Stimulated activated naive B cell treated with anti-CD40 and anti-IgM and Interleukin-4, amounts not matched to agents 10 μg/mL and 1 μg/mL and 100 μg/mL, for 72 hours (primary cell): ENCODE data around the gene GLRA2.

Experiments
- ATAC-seq, 2 donors: fragments of 150-1000 bp; cut with Tn5 transposase; replicated peaks; 2 replicates each; pipeline ENCODE4 v1.10.0; 2021; ENCODE audit warnings: moderate library complexity in 1 of 2
- DNase-seq: peaks from one replicate; pipeline ENCODE4 v3.0.0; 2021
- H3K27ac Mint-ChIP-seq: one replicate; pipeline ENCODE4 v1.8.0; 2022; ENCODE audit warnings: mild to moderate bottlenecking, mixed read lengths
- H3K27me3 Mint-ChIP-seq, 2 donors: one replicate each; pipeline ENCODE4 v1.8.0; 2022; ENCODE audit warnings: mixed read lengths in 2 of 2
- H3K36me3 Mint-ChIP-seq, 2 donors: one replicate each; pipeline ENCODE4 v1.8.0; 2022; ENCODE audit warnings: mixed read lengths in 2 of 2, mild to moderate bottlenecking in 1 of 2
- H3K4me1 Mint-ChIP-seq, 2 donors: one replicate each; pipeline ENCODE4 v1.8.0; 2022; ENCODE audit warnings: mixed read lengths in 2 of 2, mild to moderate bottlenecking in 1 of 2
- H3K4me3 Mint-ChIP-seq, 2 donors: one replicate each; pipeline ENCODE4 v1.8.0; 2022; ENCODE audit warnings: mild to moderate bottlenecking in 2 of 2, mixed read lengths in 2 of 2, moderate library complexity in 1 of 2
- H3K9me3 Mint-ChIP-seq, 2 donors: one replicate each; pipeline ENCODE4 v1.8.0; 2022; ENCODE audit warnings: mixed read lengths in 2 of 2, mild to moderate bottlenecking in 1 of 2

GLRA2 gene

DNA sequence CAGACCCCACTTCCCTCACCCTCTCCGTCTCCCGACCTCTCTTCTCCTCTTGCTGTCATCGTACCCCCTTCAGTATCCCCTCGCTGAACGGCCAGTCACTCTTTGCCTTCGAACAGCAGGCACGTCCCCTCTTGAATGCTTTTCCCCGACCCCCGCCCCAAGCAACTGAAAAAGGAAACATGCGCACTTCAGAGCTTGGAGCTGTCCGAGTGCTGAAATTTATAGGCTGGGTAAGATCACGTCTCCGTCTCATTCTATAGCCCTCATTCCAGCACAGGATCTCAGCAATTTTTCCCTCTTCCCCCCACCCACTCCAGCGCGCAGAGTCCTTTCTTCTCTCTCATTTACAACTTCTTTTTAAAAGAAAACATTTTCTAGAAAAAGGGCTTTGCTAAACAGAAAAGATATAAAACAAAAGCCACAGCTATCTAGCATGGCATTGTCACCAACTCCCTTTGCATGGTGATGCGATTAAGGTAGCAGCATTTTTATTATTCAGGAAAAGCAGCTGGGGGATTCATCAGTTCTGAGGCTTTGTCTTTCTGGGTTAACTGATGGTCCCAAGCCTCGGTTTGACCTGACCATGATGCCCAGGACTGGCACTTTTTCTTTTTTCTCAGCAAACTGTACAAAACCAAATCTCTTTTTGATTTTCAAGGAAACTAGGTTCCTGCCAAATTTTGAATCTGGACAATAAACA, at the start of gene GLRA2:
Gene GLRA2 (plus strand): TSS at position 247 of the 700 bp plus-strand sequence. CDS start 522 bp downstream, outside the sequence.
- H3K4me1 Mint-ChIP-seq: peaks cover 3 to 5% of the 10 kb centered on the region in 2 donors
- no peak for DNase-seq
- no peak for ATAC-seq
- no peaks in the 10 kb centered on the region for H3K9me3 Mint-ChIP-seq
- peak within 1 kb of the TSS in 1 of 2 donors; percentile 33 for H3K4me3 Mint-ChIP-seq
- peak within 1 kb of the TSS; percentile 16 for H3K27ac Mint-ChIP-seq
- H3K36me3 Mint-ChIP-seq: no peaks in the 10 kb centered on the region
- H3K27me3 Mint-ChIP-seq: peaks cover 6 to 7% of the 10 kb centered on the region in 2 donors

DNA sequence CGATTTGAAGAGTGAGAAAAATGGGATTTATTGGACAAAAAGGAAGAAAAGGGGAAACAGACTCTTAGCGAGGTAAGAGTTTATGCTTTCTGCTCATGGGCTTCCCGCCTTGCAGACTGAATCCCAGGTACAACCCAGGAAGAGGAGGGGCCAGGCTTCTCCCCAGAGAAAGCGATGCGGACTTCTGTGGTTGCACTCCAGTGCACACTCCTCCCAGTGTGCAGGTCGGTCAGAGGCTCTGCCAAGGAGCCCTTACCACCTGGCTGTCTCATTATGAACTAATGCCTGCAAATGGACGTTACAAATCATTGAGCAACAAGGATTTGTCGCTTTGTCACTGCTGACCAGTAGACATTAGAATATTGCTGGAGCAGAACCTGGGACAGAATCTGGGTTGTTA, 39.9 kb upstream of the GLRA2 start:
- DNase-seq: no peak
- Mint-ChIP-seq H3K9me3 (no peaks in the 10 kb centered on the region), H3K4me3 (no peak overlapping the region), H3K36me3 (no peaks in the 10 kb centered on the region), H3K27me3 (peaks cover 0 to 3% of the 10 kb centered on the region in 2 donors), H3K27ac (no peak overlapping the region), H3K4me1 (no peaks in the 10 kb centered on the region)
- no peak for ATAC-seq

DNA sequence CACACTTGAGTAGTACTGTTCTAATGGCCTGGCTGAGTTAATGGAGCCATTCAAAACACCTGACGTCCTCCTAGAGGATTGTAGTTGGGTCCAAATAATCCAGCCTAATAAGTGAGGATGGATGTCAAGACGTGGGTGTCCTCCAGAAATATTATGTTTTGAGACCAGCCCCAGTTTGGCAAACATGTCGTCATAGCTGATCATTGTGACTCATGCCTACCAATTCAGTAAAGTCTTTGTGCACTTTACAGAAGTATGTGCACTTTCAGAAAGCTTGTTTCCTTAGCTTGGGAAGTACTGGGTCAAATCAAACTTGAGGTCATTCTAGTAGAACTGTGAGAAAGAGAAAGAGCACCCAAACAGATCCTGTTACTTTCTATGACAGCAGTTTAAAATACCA, 37.6 kb upstream of the GLRA2 start:
- H3K27me3 Mint-ChIP-seq: no peaks in the 10 kb centered on the region
- no peaks in the 10 kb centered on the region for H3K9me3 Mint-ChIP-seq
- no peak overlapping the region for H3K4me3 Mint-ChIP-seq
- no peak for DNase-seq
- no peak for ATAC-seq
- no peaks in the 10 kb centered on the region for H3K4me1 Mint-ChIP-seq
- no peak overlapping the region for H3K27ac Mint-ChIP-seq
- no peaks in the 10 kb centered on the region for H3K36me3 Mint-ChIP-seq

DNA sequence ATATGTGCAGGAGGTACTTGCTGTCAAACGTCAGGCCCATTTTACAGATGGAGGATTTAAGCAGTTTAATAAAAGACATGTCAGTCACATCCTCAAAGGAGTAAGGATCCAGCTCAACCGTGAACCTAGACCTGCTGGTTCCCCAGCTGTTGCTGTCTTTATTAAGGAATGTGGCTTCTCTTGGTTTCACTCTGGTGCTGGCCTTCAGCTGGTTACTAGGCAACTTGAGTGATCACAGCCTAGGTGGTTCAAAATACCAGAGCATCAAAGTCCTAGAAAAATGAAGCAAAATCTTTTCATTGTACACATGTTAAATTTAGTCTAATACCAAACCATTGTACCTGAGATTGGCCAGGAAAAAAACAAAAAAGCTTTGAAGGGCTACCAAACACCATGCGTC, 32.7 kb upstream of the GLRA2 start:
- peak overlapping the region in 1 of 2 donors; percentile 55 for H3K4me3 Mint-ChIP-seq
- H3K27me3 Mint-ChIP-seq: peaks cover 0 to 5% of the 10 kb centered on the region in 2 donors
- DNase-seq (no peak), ATAC-seq (no peak)
- no peak overlapping the region for H3K27ac Mint-ChIP-seq
- H3K36me3 Mint-ChIP-seq: no peaks in the 10 kb centered on the region
- H3K9me3 Mint-ChIP-seq: no peaks in the 10 kb centered on the region
- peaks cover 6 to 8% of the 10 kb centered on the region in 2 donors for H3K4me1 Mint-ChIP-seq

DNA sequence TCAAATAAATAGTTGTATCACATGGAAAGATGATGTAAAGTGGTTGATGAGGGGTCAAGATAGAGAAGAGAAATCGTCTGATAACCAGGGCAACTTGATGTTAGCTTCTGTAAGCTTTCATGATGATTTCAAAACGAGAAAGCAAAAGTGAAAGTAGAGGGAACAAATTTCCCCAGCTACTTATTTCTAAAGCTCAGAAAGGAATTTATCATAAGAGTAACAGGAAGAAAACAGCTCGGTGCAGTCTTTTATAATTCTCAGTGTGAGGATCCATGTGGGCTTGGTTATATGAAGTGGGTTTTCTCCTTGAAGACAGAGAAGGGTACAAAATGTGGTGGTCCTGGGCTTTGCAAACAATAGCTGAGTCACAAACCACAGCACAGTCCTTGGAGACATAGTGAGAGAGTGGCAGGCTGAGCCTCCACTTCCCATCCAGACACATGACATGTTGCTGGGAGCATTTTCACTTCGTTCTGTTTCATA, 32.1 kb upstream of the GLRA2 start:
- ATAC-seq (peak; percentile 38 to 75), DNase-seq (no peak)
- Mint-ChIP-seq H3K4me1 (peaks cover 6 to 8% of the 10 kb centered on the region in 2 donors), H3K4me3 (peak overlapping the region; percentile 55 to 63), H3K27ac (peak overlapping the region; percentile 60), H3K36me3 (no peaks in the 10 kb centered on the region), H3K27me3 (peaks cover 0 to 5% of the 10 kb centered on the region in 2 donors), H3K9me3 (no peaks in the 10 kb centered on the region)

DNA sequence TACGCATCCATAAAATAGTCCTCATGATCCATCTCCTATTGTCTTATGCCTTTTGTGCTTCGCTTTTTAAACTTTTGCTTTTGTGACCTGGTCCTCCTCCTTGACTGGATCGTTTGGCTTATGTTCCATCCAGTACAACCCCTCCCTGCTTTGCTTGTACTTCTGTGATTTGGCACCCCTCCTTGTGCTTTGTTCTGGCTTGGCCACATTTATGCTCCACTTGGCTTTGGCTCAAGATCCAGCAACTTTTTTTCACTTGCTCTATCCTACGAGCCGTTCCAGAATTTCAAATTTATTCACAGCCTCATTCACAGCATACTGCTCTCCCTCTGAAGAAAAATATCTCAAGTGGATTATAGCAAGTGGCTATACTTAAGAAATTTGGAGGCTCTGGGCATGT, 28.0 kb upstream of the GLRA2 start:
- H3K4me1 Mint-ChIP-seq: peaks cover 6 to 8% of the 10 kb centered on the region in 2 donors
- peaks cover 0 to 9% of the 10 kb centered on the region in 2 donors for H3K27me3 Mint-ChIP-seq
- H3K4me3 Mint-ChIP-seq: no peak overlapping the region
- no peaks in the 10 kb centered on the region for H3K36me3 Mint-ChIP-seq
- no peak for DNase-seq
- no peak for ATAC-seq
- no peaks in the 10 kb centered on the region for H3K9me3 Mint-ChIP-seq
- H3K27ac Mint-ChIP-seq: no peak overlapping the region

DNA sequence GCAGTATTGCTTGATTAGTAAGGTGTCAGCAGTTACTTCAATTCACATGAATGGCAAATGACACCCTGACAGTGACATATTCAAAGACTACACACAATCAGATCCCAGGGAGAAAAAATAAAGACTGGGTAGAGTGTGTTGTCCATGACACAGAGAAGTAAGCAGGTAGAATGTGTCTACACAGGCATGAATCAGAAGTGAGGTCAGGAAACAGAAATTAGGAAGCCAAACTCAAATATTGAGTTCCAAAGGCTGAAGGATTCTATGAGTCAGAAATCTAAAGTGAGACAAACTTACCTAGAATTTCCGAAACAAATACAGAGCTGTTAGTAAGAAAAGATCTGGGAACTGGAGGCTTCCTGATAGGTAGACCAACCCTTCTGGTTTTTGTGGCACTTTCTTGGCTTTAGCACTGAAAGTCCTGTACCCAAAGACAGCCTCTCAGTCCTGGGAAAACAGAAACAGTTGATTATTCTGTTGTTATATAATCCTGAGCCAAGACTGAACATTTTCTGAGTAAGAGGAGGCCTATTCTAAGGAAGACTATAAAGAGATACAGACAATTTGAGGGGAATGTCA, 24.3 kb upstream of the GLRA2 start:
- peaks cover 7 to 15% of the 10 kb centered on the region in 2 donors for H3K27me3 Mint-ChIP-seq
- H3K36me3 Mint-ChIP-seq: no peaks in the 10 kb centered on the region
- H3K9me3 Mint-ChIP-seq: no peaks in the 10 kb centered on the region
- H3K4me1 Mint-ChIP-seq: no peaks in the 10 kb centered on the region
- no peak for DNase-seq
- H3K4me3 Mint-ChIP-seq: no peak overlapping the region
- H3K27ac Mint-ChIP-seq: no peak overlapping the region
- no peak for ATAC-seq

DNA sequence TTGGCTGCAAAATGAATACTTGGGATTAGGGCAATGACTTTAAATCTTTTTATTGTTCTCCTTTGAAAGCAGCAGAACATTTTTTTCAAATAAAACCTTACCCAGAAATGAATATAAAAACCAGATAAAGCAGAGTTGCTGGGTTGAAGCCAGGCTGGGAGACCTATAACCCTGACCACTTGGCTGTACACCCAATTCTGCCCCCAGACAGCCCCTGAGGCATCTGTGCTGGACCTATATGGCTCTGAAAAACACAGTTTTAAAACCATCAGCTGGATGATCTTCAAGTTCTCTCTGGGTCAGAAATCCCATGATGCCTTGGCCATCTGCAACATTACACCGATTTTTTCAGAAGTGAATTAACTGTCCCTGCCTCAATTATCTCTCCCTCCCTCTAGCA, 23.7 kb upstream of the GLRA2 start:
- Mint-ChIP-seq H3K9me3 (no peaks in the 10 kb centered on the region), H3K27me3 (peaks cover 9 to 15% of the 10 kb centered on the region in 2 donors), H3K36me3 (no peaks in the 10 kb centered on the region), H3K4me1 (no peaks in the 10 kb centered on the region), H3K4me3 (no peak overlapping the region), H3K27ac (no peak overlapping the region)
- DNase-seq (no peak), ATAC-seq (no peak)

DNA sequence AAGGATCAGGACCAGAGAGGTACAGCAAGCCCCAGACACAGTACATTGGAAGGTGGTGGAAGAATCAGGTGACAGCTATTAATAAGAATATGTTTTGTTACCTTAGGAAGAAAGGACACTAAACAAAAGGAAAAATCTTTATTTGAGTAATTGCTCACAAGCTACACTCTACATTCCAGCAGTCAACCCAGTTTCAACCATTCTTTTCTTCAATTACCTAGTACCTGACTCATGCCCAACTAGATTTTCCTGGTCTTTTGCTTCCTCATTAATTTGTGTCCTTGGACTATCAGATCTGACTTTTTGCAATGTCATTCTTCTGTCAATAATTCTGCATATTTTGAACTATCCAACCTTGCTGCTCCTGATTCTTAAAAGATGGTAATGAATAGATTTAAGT, 22.5 kb upstream of the GLRA2 start:
- ATAC-seq (no peak), DNase-seq (no peak)
- H3K27me3 Mint-ChIP-seq: peaks cover 9 to 10% of the 10 kb centered on the region in 2 donors
- no peaks in the 10 kb centered on the region for H3K4me1 Mint-ChIP-seq
- no peaks in the 10 kb centered on the region for H3K9me3 Mint-ChIP-seq
- no peak overlapping the region for H3K27ac Mint-ChIP-seq
- no peaks in the 10 kb centered on the region for H3K36me3 Mint-ChIP-seq
- no peak overlapping the region for H3K4me3 Mint-ChIP-seq

DNA sequence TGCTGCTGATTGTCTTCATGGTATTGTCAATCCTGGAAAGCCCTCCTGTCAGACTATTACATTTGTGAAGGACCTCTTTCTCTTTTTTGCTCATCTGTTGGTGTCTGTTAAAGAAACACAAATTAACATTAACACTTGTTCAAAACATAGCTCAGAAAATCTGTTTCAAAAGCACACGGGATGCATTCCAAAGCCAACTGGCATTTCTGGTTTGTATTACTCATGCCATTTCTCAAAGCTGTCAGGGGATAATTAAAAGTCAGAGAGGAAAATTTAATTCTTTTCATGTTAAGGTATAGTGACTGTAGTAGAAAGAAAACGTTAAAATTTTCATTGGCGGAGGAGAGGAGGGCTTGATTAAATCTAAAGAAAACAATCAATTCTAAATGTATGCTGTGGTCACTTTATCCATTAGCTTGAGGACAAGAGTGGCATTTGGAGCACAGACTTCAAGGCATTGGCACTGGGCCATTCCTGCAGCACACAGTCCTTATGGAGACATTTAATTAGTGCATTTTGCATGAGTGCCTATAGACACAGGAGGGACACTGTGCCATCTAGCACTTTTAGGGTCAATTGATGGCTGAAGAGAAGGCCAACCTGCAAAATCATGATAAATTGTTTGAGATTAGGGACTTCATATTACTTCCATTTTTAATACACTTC, 21.2 kb upstream of the GLRA2 start:
- Mint-ChIP-seq H3K9me3 (peaks cover 4 to 5% of the 10 kb centered on the region in 2 donors), H3K36me3 (no peaks in the 10 kb centered on the region), H3K27ac (no peak overlapping the region), H3K4me1 (no peaks in the 10 kb centered on the region), H3K27me3 (peaks cover 9 to 10% of the 10 kb centered on the region in 2 donors), H3K4me3 (no peak overlapping the region)
- ATAC-seq: no peak
- DNase-seq: no peak

DNA sequence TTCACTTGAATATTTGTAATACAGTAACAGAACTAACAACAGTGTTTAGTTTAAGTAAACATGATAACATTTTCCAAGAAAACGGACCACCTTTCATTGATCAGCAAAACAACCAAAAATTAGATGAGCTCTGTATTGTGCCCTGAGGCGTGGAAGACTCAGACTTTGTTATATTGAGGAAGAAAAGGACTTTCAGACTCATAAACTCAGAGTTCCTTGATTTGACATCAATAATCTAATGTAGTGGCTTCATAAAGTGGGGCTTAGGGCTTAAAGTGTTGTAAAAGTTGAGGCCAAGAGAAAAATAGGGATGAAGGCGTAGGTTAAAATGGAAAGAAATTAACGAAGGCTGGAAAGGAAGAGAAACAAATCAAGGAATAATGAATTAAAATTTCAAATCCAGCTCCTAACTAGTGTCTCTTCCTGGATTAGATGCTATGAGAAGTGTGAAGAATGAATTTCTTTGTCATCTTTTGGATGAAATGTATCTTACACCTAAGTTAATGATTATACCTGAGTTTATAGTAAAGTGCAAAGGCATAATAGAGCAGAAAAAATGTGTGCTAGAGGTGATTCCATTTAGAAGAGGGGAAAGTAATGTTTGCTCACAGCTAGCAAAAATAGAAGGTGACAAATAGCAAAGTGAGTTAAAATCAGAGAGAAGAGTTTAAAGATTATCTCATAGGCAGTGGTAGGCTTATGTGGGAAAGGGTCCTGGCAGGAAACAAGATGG, 19.8 kb upstream of the GLRA2 start:
- H3K4me1 Mint-ChIP-seq: no peaks in the 10 kb centered on the region
- H3K27ac Mint-ChIP-seq: no peak overlapping the region

DNA sequence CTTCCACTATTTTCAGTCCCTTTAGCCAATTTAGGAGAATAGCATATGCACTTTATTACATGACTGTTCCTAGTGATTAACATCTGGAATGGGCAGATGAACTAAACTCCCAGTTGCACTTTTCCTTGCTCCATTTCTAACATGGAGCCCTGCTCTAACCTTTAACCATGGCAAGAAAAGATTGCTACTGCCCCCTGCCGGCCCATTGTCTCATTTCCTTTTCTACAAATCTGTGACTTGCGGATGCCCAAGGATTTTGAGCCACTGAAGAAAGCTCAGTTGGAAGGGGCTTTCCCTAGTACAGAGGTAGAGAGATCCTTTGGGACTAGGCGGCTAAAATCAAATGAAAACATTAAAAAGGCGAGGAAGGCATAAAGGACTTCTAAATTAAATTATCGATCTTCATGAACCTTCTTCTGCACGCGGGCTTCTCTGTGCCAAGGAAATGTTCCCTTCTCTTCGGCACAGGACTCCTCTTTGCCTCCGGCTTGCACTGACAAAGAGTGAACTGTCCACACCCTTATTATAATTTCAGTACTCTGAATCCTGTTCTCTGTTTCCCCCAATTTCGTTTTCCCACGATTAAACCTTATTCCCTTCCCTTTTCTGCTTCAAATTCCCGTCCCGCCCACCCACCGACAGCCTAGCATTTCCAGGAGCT, 577 bp upstream of the GLRA2 start:
- H3K4me1 Mint-ChIP-seq: peaks cover 3 to 5% of the 10 kb centered on the region in 2 donors
- no peaks in the 10 kb centered on the region for H3K9me3 Mint-ChIP-seq
- no peak overlapping the region for H3K27ac Mint-ChIP-seq
- peaks cover 5 to 6% of the 10 kb centered on the region in 2 donors for H3K27me3 Mint-ChIP-seq
- H3K36me3 Mint-ChIP-seq: no peaks in the 10 kb centered on the region
- H3K4me3 Mint-ChIP-seq: no peak overlapping the region
- ATAC-seq (peak in 1 of 2 donors; percentile 61), DNase-seq (peak; percentile 18)

More for the DNA sequence above, 19.8 kb upstream of the GLRA2 start:
- Mint-ChIP-seq H3K36me3 (no peaks in the 10 kb centered on the region), H3K27me3 (peaks cover 9 to 10% of the 10 kb centered on the region in 2 donors), H3K9me3 (peaks cover 4 to 7% of the 10 kb centered on the region in 2 donors), H3K4me3 (no peak overlapping the region)
- ATAC-seq (no peak), DNase-seq (no peak)

DNA sequence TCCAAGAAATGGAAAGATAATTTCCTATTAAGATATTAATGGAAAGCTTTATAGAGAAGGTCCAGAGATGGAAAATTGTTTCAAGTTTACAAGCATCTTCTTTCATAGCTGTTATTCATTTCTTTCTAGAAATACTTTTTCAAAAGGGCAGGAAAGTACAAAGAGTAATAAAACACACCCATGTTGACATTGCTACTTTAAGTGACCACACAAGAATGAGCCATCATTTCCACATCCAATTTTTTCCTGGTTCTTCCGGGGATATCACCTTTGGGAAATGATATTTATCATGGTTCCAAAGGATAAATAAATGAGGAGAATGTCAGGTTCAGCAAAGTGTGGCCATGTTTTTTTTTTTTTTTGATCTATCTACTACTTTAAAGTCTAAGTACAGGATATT, 4.5 kb downstream of the GLRA2 start:
- H3K36me3 Mint-ChIP-seq: no peaks in the 10 kb centered on the region
- peaks cover 3 to 5% of the 10 kb centered on the region in 2 donors for H3K4me1 Mint-ChIP-seq
- DNase-seq (no peak), ATAC-seq (no peak)
- H3K27me3 Mint-ChIP-seq: peaks cover 10 to 12% of the 10 kb centered on the region in 2 donors
- no peak overlapping the region for H3K27ac Mint-ChIP-seq
- H3K9me3 Mint-ChIP-seq: no peaks in the 10 kb centered on the region
- H3K4me3 Mint-ChIP-seq: no peak overlapping the region

DNA sequence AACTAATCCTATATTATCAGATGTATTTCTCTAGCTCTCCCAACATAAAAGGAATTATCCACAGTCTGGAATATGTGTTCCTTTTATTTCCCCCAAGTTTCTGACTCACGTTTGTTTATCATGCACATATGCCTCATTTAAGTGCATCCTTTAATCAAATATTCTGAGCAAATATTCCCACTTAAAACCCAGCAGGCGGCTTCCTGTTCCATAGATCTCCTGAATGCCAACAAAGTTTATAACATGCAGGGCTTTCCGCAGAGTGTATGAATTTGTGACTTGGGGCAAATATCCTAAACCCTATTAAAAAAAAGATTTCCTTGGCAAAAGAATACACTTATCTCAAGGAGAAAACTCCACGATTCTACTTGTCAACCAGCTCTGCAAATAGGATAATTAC, 16.9 kb downstream of the GLRA2 start:
- no peaks in the 10 kb centered on the region for H3K9me3 Mint-ChIP-seq
- peaks cover 0 to 9% of the 10 kb centered on the region in 2 donors for H3K27me3 Mint-ChIP-seq
- no peak overlapping the region for H3K4me3 Mint-ChIP-seq
- ATAC-seq (no peak), DNase-seq (no peak)
- no peak overlapping the region for H3K27ac Mint-ChIP-seq
- no peaks in the 10 kb centered on the region for H3K36me3 Mint-ChIP-seq
- H3K4me1 Mint-ChIP-seq: no peaks in the 10 kb centered on the region
